Activated T-helper 1 cell treated with anti-CD3 and anti-CD28 coated beads, Interleukin-2, amount 50 U/mL, for 16 hours (primary cell): ENCODE results near the gene ITPKC.
"Not testable (repeated sequence)": the region's sequence is repeated elsewhere in the genome, so short reads cannot be mapped to it uniquely, and the experiment has no call there.

Source experiments
- DNase-seq, 2 donors: peaks; one replicate each; pipeline ENCODE4 v3.0.0-alpha.2; 2020; ENCODE audit warnings: low read depth in 1 of 2, low spot score in 1 of 2

Gene ITPKC

DNA sequence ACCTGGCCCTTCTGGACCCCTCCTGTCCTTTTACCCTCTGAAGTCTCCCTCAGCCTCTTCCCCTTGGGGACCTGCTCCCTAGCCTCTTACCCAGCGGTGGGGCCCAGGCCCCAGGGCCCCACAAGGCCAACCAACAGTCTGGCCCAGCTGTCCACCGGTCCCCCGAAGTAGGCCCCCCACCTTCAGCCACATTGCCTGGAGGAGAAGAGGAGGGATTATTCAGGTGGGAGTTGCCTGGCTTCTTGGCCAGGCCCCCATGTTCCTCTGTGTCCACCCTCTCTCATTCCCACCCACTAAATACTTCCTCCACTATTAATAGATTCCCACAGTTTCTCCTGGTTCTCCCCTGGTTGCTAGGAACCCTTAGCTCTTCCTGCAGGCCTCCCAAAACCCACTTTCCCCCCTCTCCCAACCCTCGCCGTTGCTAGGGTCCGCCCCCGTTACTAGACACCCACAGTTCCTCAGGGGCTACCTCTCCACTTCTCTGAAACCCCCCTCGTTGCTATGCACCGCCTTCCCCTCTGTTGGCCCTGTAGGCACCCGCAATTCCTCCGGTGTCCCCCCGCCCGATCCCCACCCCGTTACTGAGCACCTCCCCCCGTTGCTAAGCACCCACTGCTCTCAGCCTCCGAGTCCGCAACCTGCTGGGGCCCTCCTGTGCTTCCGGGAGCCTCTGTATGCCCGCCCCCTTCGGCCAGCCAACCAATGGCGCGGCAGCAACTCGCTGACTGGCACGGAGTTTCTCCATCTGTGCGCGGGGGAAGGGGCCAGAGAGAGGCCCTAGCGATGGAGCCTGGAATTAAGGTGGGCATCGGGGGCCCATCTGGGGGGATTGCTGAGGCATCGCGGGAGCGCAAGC, 2.2 kb upstream of the ITPKC start:
- peak; percentile 85 to 87 for DNase-seq

- peak; percentile 12 to 49 for DNase-seq
Measured at GRCh38 chr19:40716031-40716481, 856 bp upstream of the ITPKC start.

GRCh38 chr19:40717325-40717879, 490 bp downstream of the ITPKC start:
- no peak for DNase-seq

GRCh38 chr19:40717880-40718773, 1.2 kb downstream of the ITPKC start:
- DNase-seq, result no peak

GRCh38 chr19:40718774-40719391, 2.0 kb downstream of the ITPKC start:
- no peak for DNase-seq

GRCh38 chr19:40719414-40719894, 2.5 kb downstream of the ITPKC start:
- no peak for DNase-seq

GRCh38 chr19:40721140-40721486, 4.2 kb downstream of the ITPKC start:
- DNase-seq, result no peak

- DNase-seq, result no peak
Measured at GRCh38 chr19:40721936-40722661, 5.2 kb downstream of the ITPKC start.

- DNase-seq, result no peak
Measured at GRCh38 chr19:40723661-40724254, 6.8 kb downstream of the ITPKC start.

GRCh38 chr19:40724315-40724714, 7.4 kb downstream of the ITPKC start:
- DNase-seq, result no peak

DNA sequence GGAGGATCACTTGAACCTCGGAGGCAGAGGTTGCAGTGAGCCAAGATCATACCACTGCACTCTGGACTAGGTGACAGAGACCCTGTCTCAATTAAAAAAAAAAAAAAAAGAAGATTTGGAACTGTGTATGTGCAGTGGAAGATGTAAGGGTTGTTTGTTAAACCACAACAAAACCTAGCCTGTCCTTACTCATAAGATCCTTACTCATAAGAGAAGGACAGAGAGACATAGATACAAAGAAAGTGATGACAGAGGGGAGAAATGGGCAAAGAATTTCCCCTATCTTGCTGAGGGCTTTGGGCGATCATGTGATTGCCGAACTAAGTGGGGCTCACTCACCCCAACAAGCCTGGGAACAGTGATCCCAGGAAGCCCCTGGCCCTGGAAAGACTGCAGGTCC, 7.9 kb downstream of the ITPKC start:
- DNase-seq, result no peak

- DNase-seq, result no peak
Measured at GRCh38 chr19:40726279-40726678, 9.4 kb downstream of the ITPKC start.

- DNase-seq, result not testable (repeated sequence)
Measured at GRCh38 chr19:40730065-40730464, 13.2 kb downstream of the ITPKC start.

DNA sequence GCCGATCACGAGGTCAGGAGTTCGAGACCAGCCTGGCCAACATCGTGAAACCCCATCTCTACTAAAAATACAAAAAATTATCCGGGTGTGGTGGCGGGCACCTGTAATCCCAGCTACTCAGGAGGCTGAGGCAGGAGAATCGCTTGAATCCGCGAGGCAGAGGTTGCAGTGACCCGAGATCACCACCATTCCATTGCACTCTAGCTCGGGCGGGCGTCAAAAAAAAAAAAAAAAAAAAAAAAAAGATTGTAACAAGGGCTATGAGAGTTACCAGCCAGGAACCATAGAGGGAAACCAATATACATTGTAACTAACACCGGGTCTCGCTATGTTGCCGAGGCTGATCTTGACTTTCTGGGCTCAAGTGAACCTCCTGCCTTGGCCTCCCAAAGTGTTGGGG, 15.4 kb downstream of the ITPKC start:
- DNase-seq, result not testable (repeated sequence)

GRCh38 chr19:40733149-40733548, 16.2 kb downstream of the ITPKC start:
- no peak for DNase-seq

- DNase-seq, result no peak
Measured at GRCh38 chr19:40735013-40735771, 18.3 kb downstream of the ITPKC start.

DNA sequence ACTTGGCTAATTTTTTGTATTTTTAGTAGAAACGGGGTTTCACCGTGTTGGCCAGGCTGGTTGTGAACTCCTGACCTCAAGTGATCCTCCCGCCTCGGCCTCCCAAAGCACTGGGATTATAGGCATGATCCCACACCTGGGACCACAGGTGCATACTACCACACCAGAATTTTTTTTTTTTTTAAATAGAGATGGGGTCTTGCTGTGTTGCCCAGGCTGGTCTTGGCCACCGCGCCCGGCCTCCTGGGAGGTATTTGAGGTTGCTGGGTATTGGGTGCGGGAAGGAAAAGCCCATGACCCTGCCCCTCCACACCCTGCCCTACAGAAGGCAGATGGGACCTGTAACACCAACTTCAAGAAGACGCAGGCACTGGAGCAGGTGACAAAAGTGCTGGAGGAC, 19.7 kb downstream of the ITPKC start:
- no peak for DNase-seq

DNA sequence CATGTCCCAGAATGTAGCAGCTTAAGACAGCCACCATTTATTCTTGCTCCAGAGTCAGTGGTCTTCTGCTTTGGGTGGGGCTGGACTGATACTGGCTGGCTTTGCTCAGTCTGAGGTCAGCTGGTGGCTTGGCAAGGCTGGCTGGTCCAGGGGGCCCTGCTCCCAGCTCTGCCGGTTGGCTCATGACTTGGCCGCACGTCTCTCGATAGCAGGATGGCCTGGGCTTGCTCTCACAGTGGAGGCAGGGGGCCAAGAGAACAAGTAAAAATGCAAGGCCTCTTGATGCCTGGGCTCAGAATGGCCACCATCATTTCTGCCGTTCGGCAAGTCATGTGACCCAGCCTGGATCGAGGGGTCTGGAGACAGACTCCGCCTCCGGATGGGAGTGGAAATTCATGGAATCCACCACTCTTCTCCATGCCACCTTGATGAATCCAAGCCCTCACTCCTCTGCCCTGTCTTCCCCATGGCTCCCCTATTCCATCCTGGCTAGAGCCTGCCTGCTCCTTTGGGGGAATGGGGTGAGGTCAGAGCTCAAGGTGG, 20.3 kb downstream of the ITPKC start:
- DNase-seq, result no peak
